Measurements from ENCODE around the gene TUBGCP5. TPM values are rescaled to one million over a fixed set of nuclear protein-coding genes. Genes with fewer than 3 reads are reported as not detected.
A peak's percentile ranks its signal among the peaks of the same experiment; 100 is the strongest.

TUBGCP5 gene
- total RNA-seq, 1 donor from 2014 or later, result 12.9 TPM

DNA sequence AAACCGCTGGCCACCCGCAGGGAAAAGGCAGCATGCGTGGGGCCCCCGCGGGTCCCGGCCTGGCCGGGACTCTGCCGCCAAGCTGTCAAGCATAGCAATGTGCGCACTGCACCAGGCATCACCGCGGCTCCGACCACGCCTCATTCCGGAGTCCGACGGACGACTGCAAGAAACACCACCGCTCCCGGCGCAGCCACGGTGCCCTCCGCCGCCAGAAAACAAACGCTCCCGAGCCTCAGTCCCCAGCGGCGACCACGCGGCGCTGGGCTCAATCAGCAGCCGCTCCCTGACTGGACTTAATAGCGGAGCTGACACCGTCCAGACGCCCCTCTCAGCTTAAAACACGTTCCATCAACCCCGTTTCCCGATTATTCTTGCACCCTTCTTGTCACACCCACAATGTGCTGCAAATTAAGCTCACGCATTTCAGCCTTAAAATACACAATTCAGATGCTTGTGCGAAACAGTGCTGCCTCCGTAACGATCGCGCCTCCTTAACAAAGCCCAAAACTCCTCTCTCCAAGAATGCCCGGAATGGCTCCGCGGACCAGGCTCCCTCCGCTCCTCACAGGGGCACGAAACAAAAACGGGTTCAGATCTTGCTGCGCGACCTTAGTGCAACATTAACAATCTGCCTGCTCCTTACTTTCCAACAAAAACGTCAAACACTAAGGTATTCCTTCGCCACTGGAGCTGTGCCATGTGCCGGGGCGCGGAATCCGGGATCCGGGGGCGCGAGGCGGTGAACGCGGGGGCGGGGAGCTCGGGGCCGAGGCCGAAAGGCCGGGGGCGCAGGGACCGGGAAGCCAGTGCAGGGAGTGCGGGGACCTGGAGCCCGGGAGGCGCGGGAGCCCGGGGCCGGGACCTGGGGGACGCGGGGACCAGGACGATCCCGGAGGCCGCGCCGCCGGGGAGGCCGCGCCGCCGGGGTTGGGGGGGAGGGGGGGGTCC, 59.9 kb downstream of the TUBGCP5 start:
- intact Hi-C loops (cut with DNase I), result no loop called here
- TF ChIP-seq, protein P1, sequence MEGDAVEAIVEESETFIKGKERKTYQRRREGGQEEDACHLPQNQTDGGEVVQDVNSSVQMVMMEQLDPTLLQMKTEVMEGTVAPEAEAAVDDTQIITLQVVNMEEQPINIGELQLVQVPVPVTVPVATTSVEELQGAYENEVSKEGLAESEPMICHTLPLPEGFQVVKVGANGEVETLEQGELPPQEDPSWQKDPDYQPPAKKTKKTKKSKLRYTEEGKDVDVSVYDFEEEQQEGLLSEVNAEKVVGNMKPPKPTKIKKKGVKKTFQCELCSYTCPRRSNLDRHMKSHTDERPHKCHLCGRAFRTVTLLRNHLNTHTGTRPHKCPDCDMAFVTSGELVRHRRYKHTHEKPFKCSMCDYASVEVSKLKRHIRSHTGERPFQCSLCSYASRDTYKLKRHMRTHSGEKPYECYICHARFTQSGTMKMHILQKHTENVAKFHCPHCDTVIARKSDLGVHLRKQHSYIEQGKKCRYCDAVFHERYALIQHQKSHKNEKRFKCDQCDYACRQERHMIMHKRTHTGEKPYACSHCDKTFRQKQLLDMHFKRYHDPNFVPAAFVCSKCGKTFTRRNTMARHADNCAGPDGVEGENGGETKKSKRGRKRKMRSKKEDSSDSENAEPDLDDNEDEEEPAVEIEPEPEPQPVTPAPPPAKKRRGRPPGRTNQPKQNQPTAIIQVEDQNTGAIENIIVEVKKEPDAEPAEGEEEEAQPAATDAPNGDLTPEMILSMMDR (IDR thresholded peaks at IDR 0.05), result no peak
- H3K27me3 ChIP-seq (ENCODE audit: low read depth), result no peaks in the 10 kb centered on the region
- H3K36me3 ChIP-seq, result no peaks in the 10 kb centered on the region
- peaks cover 25% of the 10 kb centered on the region for H3K4me1 ChIP-seq
- peak; percentile 70 for ATAC-seq
- H3K27ac ChIP-seq, result peak overlapping the region; percentile 89
- DNase-seq, result peak; percentile 77
- no peaks in the 10 kb centered on the region for H3K9me3 ChIP-seq
- H3K4me3 ChIP-seq, result peak overlapping the region; percentile 90

DNA sequence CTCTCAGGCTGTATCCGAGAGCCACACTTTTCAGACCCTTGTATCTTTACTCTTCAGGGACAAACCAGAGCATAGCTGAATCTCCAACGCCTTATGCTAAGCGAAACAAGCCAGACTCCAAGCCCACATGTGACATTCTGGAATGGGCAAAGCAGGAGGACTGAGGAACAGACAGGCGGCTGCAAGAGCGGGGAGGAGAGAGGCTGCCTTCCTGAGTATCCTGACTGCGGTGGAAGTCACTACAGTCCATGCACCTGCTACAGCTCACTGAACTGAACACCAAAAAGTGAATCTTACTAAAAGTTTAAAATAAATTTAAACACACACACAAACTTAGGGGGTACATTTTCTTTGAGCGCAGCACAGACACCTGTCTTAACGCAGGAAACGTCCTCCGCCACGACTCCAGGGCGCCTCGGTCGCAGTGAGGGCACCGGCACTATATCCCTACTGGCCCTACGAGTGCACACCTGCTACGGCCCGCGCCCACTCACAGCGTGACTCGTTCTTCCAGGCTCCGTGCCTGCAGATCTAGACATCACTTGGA, 60.6 kb downstream of the TUBGCP5 start:
- ATAC-seq, result peak; percentile 8 to 21
- no peaks in the 10 kb centered on the region for H3K27me3 ChIP-seq (ENCODE audit: low read depth)
- peak overlapping the region; percentile 89 for H3K27ac ChIP-seq
- no peak for DNase-seq
- no peaks in the 10 kb centered on the region for H3K36me3 ChIP-seq
- H3K4me3 ChIP-seq, result peak overlapping the region; percentile 90
- intact Hi-C loops (cut with DNase I), result no loop called here
- no peaks in the 10 kb centered on the region for H3K9me3 ChIP-seq
- TF ChIP-seq, protein P1 (IDR thresholded peaks at IDR 0.05), result no peak
- H3K4me1 ChIP-seq, result peaks cover 33% of the 10 kb centered on the region

DNA sequence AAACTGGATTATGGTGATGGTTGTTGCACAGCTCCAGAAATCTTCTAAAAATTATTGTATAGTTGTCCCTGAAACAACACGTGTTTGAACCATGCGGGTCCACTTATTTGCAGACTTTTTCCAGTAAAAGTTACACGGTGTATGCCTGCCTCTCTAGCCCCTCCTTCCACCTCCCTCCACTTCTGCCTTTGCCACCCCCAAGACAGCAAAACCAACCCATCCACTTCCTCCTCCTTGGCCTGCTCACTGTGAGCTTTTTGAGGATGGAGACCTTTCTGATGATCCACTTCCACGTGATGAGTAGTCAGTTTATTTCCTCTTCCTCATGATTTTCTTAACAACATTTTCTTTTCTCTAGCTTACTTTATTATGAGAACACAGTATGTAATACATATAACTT, 64.6 kb downstream of the TUBGCP5 start:
- no peak for DNase-seq

DNA sequence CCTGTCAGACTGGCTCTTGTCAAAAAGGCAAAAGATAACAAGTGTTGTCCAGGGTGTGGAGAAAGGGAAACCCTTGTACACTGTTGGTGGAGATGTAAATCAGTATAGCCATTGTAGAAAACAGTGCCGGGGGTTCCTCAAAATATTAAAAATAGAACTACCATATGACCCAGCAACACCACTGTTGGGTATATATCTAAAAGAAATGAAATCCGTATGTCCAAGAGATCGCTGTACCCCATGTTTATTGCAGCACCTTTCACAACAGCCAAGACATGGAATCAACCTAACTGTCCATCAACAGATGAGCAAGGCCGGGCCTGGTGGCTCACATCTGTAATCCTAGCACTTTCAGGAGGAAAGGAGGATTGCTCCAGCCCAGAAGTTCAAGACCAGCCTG, 65.4 kb downstream of the TUBGCP5 start:
- ATAC-seq, result no peak
- peaks cover 44% of the 10 kb centered on the region for H3K4me1 ChIP-seq

More for the DNA sequence above, 64.6 kb downstream of the TUBGCP5 start:
- H3K4me1 ChIP-seq, result peaks cover 44% of the 10 kb centered on the region
- TF ChIP-seq, protein P1 (IDR thresholded peaks at IDR 0.05), result no peak
- ATAC-seq, result peak; percentile 60 to 77
- no peaks in the 10 kb centered on the region for H3K9me3 ChIP-seq
- no peak overlapping the region for H3K27ac ChIP-seq
- no peak overlapping the region for H3K4me3 ChIP-seq
- intact Hi-C loops (cut with DNase I), result no loop called here
- no peaks in the 10 kb centered on the region for H3K27me3 ChIP-seq (ENCODE audit: low read depth)
- H3K36me3 ChIP-seq, result no peaks in the 10 kb centered on the region

DNA sequence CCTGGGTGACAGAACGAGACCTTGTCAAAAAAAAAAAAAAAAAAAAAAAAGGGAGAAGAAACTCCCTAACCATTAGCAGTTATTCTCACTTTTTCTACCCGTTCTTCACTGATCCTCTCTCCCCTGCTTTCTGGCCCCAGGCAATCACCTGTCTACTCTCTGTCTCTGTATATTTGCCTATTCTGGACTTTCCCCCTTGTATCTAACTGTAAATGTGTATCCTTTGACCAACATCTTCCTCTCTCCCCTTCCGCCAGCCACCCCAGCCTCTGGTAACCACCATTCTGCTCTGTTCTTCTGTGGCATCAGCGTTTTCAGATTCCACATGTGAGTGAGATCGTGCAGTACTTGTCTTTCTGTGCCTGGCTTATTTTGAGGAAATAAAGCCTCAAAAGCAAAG, 66.1 kb downstream of the TUBGCP5 start:
- intact Hi-C loops (cut with DNase I), result no loop called here
- H3K27ac ChIP-seq, result no peak overlapping the region
- no peaks in the 10 kb centered on the region for H3K36me3 ChIP-seq
- DNase-seq, result no peak
- H3K27me3 ChIP-seq (ENCODE audit: low read depth), result no peaks in the 10 kb centered on the region
- H3K9me3 ChIP-seq, result no peaks in the 10 kb centered on the region
- peaks cover 41% of the 10 kb centered on the region for H3K4me1 ChIP-seq
- peak in 1 of 2 donors; percentile 37 for ATAC-seq
- H3K4me3 ChIP-seq, result no peak overlapping the region
- TF ChIP-seq, protein P1 (IDR thresholded peaks at IDR 0.05), result no peak

More for the DNA sequence above, 65.4 kb downstream of the TUBGCP5 start:
- Histone ChIP-seq H3K27ac (no peak overlapping the region), H3K9me3 (no peaks in the 10 kb centered on the region), H3K36me3 (no peaks in the 10 kb centered on the region), H3K4me3 (no peak overlapping the region), H3K27me3 (ENCODE audit: low read depth) (no peaks in the 10 kb centered on the region)
- TF ChIP-seq, protein P1 (IDR thresholded peaks at IDR 0.05), result no peak
- DNase-seq, result no peak
- intact Hi-C loops (cut with DNase I), result no loop called here
